ENCODE data around the gene EPN3. TPM values are rescaled to one million over a fixed set of nuclear protein-coding genes. Genes with fewer than 3 reads are reported as not detected.

EPN3 gene
- total RNA-seq, 3 donors from 2014 or later: 16.2 to 40.0 (median 27.4) TPM

DNA sequence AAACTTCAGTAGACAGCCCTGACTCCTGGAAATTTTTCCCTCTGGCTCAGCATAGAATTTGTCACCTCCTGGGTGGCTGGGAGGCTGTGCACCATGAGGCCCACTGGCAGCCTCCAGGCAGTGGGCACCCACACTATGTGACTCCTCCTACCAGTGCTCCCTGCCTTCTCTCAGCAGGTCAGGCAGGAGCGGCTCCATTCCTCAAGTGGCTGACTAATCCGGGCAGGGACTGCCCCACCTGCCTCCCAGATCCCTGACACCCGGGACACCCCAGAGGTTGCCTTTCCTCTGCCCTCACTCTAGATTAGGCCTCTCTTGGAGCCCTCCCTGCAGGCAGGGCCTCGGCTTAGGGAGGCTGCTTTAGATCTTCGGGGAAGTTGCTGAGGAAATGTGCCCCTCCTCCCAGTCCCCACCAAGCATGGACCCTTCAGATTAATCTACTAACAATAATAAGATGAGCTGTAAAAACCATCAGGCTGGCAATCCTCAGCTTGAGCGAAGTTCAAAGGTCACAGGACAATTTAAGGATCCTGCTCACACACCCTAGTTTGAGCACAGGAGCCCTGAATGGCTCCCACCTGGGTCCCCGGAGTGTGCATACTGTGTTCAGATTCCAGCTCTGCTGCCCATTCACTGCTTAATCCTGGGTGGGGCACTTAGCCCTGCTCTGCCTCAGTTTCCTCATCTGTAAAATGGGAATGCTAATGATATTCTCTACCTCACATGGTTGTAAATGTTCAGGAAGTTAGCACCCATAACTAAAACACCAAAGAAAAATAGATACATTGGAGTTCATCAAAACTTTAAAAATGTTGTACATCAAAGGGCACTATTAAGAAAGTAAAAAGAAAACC is 34.3 kb upstream of the EPN3 start:
- intact Hi-C loops (cut with DNase I, micrococcal nuclease): no loop called here
- no peak overlapping the region for H3K4me3 ChIP-seq
- peaks cover 5% of the 10 kb centered on the region for H3K4me1 ChIP-seq (ENCODE audit: low read depth)
- DNase-seq (peak in 2 of 3 donors; percentile 40 to 43), ATAC-seq (peak; percentile 93)
- H3K36me3 ChIP-seq (ENCODE audit: low read depth): no peaks in the 10 kb centered on the region
- H3K9me3 ChIP-seq: no peaks in the 10 kb centered on the region
- TF ChIP-seq, protein P1, sequence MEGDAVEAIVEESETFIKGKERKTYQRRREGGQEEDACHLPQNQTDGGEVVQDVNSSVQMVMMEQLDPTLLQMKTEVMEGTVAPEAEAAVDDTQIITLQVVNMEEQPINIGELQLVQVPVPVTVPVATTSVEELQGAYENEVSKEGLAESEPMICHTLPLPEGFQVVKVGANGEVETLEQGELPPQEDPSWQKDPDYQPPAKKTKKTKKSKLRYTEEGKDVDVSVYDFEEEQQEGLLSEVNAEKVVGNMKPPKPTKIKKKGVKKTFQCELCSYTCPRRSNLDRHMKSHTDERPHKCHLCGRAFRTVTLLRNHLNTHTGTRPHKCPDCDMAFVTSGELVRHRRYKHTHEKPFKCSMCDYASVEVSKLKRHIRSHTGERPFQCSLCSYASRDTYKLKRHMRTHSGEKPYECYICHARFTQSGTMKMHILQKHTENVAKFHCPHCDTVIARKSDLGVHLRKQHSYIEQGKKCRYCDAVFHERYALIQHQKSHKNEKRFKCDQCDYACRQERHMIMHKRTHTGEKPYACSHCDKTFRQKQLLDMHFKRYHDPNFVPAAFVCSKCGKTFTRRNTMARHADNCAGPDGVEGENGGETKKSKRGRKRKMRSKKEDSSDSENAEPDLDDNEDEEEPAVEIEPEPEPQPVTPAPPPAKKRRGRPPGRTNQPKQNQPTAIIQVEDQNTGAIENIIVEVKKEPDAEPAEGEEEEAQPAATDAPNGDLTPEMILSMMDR (IDR thresholded peaks at IDR 0.05): no peak

DNA sequence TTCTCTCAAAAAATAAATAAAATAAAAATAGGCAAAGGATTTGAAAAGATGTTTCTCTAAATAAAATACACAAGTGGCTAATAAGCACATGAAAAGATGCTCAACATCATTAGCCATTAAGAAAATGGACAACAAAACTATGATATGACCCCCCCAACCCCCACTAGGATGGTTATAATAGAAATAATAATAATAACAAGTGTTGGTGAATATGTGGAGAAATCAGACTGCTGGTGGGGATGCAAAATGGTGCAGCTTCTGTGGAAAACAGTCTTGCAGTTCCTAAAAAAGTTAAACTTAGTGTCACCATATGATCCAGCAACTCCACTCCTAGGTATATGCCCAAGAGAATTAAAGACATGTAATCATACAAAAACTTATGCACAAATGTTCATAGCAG is 33.3 kb upstream of the EPN3 start:
- TF ChIP-seq, protein P1 (IDR thresholded peaks at IDR 0.05): no peak
- no peak for DNase-seq
- peaks cover 6% of the 10 kb centered on the region for H3K4me1 ChIP-seq (ENCODE audit: low read depth)
- intact Hi-C loops (cut with DNase I, micrococcal nuclease): no loop called here
- H3K9me3 ChIP-seq: no peaks in the 10 kb centered on the region
- ATAC-seq: no peak
- H3K36me3 ChIP-seq (ENCODE audit: low read depth): no peaks in the 10 kb centered on the region
- no peak overlapping the region for H3K4me3 ChIP-seq

DNA sequence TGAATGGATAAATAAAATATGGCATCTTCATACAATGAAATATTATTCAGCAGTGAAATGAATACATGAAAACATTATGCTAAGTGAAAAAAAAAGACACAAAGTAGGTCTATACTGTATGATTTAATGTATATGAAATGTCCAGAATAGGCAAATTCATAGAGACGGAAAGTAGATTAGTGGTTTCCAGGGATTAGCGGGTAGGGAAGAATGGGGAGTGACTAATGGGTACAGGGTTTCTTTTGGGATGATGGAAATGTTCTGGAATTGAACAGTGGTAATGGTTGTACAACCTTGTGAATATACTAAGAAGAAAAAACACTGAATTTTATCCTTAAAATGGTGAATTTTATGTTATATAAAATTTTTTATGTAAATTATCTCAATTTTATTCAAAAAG is 32.8 kb upstream of the EPN3 start:
- TF ChIP-seq, protein P1 (IDR thresholded peaks at IDR 0.05): no peak
- Histone ChIP-seq H3K36me3 (ENCODE audit: low read depth) (no peaks in the 10 kb centered on the region), H3K4me1 (ENCODE audit: low read depth) (peaks cover 8% of the 10 kb centered on the region), H3K9me3 (no peaks in the 10 kb centered on the region), H3K4me3 (no peak overlapping the region)
- DNase-seq (no peak), ATAC-seq (no peak)
- intact Hi-C loops (cut with DNase I, micrococcal nuclease): no loop called here

DNA sequence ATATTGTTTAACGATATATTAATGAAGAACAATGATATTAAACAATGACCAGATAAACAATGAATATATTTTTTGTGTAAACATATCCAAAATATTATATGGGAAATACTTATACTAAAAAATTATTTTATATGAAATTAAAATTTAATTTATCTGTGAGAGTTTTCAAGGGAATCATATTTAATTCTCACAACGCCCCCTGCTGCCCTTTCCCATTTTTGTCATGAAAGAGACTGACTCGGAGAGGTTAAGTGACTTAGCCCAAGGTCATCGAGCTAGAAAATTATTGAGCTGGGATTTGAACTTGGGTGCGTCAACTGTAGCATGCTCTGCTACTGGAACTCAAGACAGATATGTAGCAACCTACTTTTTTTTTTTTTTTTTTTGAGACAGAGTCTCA is 31.5 kb upstream of the EPN3 start:
- no peaks in the 10 kb centered on the region for H3K9me3 ChIP-seq
- TF ChIP-seq, protein P1 (IDR thresholded peaks at IDR 0.05): no peak
- no peak overlapping the region for H3K4me3 ChIP-seq
- H3K4me1 ChIP-seq (ENCODE audit: low read depth): peaks cover 8% of the 10 kb centered on the region
- intact Hi-C loops (cut with DNase I, micrococcal nuclease): no loop called here
- ATAC-seq (no peak), DNase-seq (peak in 2 of 3 donors; percentile 24 to 76)
- no peaks in the 10 kb centered on the region for H3K36me3 ChIP-seq (ENCODE audit: low read depth)

DNA sequence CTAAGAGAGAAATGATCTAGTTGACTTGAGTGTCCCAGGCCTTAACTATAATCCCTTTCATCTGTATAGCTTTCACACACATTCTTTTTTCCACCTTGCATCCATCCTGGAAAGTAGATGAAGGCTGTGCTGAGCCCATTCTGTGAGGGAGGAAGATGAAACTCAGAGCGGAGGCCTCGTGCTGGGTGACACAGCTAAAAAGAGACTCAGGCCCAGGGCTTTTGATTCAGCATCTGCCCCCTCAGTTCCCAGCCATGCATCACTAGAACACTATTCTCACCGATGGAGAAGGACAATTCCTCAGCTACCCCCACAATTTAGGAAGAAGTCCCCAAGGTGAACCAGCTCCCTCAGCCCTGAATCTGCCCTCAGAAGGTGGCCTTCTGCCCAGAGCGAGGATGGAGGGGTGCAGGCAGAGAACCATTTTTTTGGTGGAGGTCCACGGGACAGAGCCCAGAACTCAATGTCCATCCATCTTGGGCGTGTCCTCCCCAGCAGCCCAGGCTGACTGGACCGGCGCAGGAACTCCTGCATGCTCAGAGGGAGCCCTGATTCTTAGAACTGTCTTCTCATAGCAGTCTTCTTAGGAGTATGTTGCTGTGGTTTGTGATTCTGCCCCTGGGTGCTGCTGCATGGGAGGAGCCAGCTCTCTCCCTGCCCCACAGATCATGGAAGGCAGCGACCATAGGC is 30.1 kb upstream of the EPN3 start:
- no peaks in the 10 kb centered on the region for H3K36me3 ChIP-seq (ENCODE audit: low read depth)
- ATAC-seq (no peak), DNase-seq (peak in 1 of 3 donors; percentile 33)
- H3K4me1 ChIP-seq (ENCODE audit: low read depth): peaks cover 8% of the 10 kb centered on the region
- no peak overlapping the region for H3K4me3 ChIP-seq
- TF ChIP-seq, protein P1 (IDR thresholded peaks at IDR 0.05): no peak
- H3K9me3 ChIP-seq: no peaks in the 10 kb centered on the region
- intact Hi-C loops (cut with DNase I, micrococcal nuclease): no loop called here

Data from mucosa of descending colon (tissue), 3 donors.